HUDEP-2 (cell line): Measurements from ENCODE around the gene PDZD7.

Source experiments
- DNase-seq, 76 experiments: peaks; one replicate each; lab custom pipeline; 2025; ENCODE audit not compliant: unreplicated experiment in 76 of 76; lab: John Stamatoyannopoulos, UW

The PDZD7 gene

DNA sequence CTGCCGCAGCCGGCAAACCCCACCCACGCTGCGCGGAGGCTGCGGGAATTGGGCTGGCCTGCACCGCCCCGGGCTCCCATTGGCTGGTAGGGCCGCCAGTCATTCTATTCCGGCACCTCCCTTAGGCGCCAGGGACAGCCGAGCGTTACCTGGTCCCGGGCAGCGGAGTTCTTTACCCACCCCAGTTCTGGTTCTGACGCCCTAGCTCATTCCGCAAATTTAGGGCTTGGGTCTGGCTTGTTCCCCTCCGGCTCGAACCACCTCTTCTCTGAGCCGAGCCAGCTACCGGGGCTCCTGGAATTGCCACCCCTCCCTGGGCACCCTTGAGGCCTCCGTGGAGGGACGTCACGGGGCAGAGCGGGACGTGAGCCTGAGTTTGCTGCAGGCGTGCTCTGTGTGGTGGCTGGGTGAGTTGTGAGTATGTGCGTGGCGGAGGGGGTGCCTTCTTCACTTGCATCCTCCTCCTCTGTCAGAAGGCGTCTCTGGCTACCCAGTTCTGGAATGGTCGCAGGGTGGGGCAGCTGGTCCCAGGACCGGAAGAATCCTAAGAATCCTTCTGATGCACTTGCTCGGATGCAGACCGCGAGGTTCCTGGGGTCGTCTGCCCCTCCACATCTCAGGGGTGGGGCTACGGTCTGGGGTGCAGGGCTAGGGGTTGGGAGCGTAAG lies at the start of gene PDZD7, which contains the start of gene SFXN3:
Gene PDZD7, minus strand, starts transcription at position 2 of the 668 bp plus-strand sequence. CDS start 910 bp downstream, outside the sequence.
Gene SFXN3, plus strand, starts transcription at position 107 of the 668 bp plus-strand sequence. CDS start 3,461 bp downstream, outside the sequence.
- DNase-seq: peak in 74 of 76 experiments; percentile 58 to 95 (median 88)

DNA sequence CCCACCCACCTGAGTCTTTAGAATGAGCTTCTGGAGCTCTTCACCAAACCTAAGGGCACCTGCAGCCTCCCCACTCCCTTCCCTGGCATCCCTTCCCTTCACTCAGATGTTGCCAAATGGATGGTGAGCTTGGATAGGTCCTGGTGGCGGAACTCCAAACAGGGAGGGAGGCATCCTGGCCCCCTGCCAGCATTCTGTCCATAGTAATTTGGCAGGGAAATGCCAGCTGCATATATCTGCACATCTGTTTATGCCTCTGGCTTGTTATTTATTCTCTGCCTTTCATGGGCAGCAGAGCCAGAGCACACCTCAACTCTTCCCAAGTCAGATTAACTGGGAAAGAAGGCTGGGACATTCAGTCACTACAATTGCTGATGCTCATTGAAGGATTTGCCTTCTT lies 48.9 kb upstream of the PDZD7 start:
- no peak for DNase-seq

DNA sequence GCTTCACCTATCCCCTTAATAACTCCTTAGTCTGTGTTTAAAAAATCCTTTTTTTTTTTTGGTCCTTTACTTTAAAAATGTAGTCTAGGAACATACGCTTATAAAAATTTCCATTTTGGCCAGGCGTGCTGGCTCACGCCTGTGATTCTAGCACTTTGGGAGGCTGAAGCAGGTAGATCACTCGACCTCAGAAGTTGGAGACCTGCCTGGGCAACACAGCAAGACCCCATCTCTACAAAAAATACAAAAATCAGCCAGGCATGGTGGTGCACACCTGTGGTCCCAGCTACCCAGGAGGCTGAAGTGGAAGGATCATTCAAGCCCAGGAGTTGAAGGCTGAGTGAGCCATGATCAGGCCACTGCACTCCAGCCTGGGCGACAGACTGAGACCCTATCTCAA lies 45.7 kb upstream of the PDZD7 start:
- DNase-seq: no peak

DNA sequence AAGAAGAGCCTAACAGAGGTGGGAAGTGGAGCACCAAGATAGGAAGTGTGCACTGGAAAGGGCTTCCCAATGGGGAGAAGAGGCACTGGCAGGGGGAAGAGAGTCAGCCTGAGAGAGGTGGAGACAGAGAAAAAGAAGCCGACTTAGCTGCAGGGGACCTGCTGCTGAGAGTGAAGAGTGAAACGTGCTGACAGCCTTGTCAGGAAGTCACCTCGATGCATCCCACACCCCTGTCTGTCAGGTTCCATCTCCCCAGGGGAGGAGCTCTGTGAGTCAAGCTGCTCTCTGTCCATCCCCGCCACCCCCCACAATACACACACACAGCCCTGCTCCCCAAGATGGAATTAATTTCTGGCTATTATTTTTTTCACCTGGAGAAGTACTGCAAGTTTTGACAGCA lies 44.8 kb upstream of the PDZD7 start:
- DNase-seq: no peak

DNA sequence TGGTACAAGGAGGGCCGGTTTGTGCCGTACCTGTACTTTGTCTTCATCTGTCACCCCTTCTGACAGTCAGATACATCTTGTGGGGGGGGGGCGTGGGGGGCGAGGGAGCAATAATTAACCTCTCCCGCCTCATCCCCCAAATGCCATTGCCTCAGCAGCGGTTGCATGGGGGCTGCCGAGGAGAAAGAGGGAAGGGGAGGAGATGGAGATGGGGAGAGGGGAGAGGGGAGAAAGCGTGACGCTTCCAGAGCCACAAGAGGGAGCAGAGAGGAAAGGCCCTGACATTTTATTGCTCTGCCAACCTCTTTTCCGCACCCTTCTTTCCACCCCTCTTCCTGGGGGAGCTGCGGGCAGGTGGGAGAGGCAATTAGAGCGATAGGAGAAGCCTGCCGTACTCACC lies 42.7 kb upstream of the PDZD7 start:
- DNase-seq: no peak

DNA sequence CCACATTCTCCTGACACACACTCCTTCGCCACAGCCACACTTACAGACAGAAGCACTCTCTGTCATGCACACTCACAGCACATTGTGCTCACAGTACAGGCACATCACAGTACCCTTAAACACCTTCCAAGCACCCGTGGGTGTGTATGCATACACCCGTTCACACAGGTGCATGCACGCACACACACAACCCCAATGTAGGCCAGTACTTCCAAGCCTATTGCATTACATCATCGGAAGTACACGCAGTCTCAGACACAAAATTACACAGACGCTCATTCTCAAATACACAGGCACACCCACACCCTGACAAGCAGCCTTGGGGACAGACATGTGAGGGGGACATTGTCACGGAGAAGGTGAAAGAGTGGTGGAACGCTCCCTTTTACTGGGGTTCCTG lies 42.0 kb upstream of the PDZD7 start:
- no peak for DNase-seq

DNA sequence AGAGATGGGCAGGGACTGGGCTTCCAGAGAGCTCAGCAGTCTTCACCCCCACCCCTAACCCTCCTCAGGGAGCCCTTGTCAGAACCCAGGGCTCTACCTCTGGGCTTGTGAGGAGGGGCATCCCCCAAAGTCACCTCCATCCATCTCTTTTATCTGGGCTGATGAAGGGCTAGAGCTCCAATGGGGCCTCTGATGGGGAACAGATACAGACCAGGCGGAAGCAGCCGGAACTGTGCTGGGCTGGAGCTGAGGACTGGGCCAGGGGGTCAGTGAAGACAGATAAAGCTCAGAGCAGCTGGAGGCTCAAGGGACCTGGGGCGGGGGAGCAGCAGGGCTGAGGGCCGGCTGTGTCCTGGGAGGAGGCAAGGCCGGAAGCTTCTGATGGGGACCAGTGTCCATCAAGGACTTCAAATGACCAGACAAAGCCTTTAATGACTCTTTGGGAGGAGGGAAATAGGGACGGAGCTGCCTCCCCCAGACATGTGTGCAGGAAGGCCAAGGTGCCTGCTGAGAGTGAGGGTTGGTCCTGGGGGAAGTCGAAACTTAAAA lies 41.0 kb upstream of the PDZD7 start:
- no peak for DNase-seq

DNA sequence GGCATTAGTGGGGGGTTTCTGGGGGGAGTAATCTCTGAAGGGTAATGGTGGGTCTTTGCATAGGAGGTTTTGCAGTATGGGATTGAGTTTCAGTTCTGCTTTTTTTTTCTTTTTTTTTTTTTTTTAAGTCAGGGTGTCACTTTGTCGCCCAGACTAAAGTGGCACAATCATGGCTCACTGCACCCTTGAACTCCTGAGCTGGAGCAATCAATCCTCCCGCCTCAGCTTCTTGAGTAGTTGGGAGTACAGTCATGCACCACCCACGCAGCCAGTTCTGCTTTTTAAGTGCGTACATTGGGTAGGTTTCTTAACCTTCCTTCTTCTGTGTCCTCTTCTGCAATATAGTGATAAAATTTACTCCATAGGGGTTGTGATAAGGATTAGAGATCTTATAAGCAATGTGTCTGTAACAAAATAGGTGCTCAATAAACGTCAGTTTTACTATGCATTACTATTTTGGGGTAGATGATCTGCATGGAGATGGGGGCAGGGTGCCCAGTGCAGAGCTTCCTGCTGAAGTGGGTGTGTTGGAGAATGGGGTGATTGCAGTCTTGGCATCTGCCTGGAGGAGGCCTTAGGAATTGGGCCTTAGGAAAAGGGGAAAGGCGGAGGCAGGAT lies 40.4 kb upstream of the PDZD7 start:
- peak in 39 of 76 experiments; percentile 2 to 71 (median 35) for DNase-seq

DNA sequence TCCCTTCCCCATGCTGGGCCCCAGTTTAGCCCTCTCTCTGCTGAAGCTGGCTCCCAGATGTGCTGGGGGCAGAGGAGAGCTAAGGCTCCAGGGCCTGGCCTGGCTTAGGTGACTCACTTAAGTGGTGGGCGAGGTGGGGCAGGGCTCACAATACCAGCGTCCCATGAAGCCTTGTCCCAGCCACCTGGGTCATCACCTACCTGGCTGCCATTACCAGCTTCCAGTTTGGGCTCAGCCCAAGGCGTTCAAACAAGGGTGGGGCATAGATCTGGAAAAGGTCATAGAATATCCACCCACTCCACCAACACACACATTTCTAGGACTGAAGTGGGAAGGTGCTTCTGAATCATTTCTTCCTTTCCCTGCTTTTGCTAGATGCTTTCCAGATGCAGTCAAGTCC lies 39.2 kb upstream of the PDZD7 start:
- DNase-seq: no peak

DNA sequence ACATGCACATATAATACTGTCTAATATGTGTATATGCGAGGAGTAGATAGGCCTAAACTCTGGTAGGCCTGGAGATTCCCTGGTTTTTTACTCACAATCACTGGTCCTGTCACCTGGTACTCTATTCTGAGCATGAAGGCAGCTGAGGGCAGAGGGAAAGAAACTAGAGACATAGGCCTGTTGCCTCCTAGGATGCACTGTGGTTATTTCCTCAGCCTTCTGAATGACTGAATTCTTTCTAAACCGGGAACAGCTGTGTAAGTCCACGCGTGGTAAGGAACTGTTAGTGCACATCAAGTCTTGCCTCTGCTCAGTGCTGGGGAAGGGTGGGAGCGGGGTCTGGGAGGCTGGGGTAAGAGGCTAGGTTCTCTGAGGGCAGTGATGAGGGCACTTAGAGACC lies 38.5 kb upstream of the PDZD7 start:
- no peak for DNase-seq

DNA sequence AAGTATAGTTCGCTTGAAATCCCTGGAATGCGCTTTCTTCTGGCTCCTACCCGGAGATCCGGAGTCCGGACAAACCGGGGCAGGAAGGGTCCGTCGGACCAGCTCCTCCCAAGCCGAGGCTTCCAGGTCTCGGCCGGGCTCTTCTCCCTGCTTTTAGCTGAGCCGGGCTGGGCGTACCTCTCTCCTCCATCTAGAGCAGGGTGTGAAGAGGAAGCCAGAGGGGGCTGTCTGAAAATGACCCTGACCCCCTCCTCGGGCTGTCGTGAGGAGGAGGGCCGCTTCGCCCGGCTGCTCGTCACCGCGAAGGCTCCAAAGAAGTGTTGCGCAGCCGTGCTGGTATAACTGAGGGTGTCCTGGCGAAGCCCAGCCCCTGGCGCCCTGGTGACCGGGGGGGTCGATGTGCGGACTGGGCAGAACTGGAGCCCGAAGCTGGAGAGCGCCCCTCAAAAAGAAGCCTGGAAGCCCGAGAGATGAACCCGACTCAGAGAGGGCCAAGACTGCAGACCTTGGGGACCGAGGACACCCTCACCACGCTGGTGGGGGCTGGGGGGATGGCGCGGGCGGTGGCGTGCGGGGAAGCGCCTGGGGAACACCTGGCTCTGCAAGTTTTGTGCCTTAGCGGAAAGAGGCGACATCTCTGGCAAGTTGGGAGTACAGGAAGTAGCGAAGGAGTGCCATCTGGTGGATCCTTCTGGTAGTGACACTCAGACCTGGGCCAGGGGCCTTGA lies 36.6 kb upstream of the PDZD7 start:
- peak in 73 of 76 experiments; percentile 20 to 85 (median 70) for DNase-seq

DNA sequence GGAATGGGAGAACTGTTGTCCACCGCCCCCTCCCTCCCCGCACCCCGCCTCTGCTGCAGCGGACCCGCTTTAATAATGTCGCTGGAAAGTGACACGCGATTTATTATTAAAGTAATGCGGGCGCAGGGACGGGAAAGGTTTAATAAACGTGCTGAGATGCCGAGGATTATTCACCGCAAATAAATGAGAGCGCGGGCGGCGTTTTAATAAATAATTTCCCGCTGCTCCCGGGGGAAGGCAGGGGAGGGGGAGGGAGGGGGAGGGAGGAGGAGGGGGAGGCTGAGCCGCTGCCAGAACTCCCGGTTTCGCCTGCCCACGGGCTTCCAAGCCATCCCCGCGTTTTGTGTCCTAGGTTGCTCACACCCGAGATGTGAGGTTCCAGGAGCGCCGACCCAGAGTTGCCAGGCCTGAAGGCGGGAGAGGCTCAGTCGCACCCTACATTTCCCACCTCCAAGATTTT lies 36.0 kb upstream of the PDZD7 start:
- DNase-seq: peak in 5 of 76 experiments; percentile 30 to 47 (median 40)

DNA sequence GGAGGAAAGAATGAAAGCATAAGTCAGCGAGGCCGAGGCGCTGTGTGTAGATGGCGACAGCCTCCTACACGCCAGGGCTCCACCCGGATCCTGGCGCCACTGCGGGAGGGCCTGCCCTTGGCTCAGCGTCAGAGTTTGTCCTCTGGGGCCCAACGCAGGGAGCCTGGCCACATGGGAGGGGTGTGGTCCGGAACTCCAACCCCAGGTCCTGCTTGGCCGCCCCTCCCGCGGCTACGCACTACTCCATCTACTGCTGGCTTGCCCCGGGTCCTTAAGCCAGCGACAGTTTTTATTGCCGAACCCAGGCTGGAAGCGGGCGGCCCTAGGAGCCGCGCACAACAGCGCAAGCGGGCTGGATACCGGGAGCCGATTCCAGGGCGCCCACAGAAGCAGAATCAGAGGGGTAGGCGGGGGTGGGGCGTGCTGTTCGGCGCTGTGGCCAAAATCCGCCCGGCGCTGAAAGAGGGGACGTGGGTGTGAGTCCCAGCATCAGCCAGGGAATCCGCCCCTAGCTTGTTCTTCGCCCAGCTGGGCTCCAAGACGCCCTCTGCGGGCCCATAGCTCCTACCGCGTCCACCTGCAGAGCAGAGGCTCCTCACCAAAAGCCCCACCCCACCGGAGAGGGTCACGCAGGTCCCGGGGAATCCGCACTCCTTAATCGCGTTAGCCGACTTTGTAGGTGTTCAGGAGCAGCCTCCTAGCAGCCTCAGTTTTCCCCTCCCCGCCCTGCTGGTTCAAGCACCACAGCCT lies 35.4 kb upstream of the PDZD7 start:
- DNase-seq: peak in 74 of 76 experiments; percentile 58 to 93 (median 87)

DNA sequence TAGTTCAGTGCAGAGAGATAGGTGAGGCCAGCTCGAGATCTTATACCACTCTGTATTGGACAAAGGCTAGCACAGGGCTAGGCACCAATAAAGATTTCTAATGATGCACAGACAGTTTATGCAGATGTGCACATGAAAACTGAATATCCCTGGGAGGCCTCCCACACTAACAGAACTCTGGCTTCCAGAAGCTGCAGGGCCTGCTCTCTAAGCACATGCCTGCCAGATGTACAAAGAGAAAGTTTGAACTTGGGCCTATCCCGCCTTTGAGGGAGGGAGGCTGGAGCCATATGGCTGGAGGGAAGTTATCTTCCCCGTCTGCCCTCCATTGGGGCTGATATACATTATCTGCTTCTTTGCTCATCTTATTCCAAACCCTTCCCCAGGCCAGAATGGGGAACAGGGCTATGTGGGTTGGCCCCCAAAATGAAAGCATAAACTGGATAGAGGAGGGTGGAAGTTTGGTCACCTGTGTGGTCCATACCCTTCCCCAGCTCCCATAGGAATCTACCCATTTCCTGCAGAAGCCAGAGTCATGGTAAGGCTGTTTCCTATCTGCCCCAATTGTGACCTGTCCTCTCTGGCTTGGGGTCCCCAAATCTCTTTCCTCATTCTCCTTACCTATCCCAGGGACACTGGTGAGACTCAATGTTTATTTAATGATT lies 34.7 kb upstream of the PDZD7 start:
- peak in 13 of 76 experiments; percentile 4 to 75 (median 27) for DNase-seq

DNA sequence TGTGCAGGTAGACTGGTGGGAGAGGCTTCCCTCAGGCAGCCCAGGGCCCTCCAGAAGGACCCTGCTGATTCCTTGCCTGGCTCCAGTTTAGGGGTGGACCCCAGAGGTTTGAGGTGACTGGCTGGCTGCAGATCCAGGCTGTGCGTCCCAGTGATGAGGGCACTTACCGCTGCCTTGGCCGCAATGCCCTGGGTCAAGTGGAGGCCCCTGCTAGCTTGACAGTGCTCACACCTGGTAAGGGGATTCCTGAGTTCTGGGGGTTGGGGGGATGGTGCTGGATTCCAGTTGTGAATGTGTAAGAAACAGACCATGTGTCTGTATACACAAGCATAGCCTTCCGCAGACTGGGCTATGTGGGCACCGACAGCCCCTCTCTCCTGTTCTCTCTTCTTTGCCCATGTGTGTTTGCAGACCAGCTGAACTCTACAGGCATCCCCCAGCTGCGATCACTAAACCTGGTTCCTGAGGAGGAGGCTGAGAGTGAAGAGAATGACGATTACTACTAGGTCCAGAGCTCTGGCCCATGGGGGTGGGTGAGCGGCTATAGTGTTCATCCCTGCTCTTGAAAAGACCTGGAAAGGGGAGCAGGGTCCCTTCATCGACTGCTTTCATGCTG lies 33.6 kb upstream of the PDZD7 start:
- DNase-seq: peak in 1 of 76 experiments; percentile 22

DNA sequence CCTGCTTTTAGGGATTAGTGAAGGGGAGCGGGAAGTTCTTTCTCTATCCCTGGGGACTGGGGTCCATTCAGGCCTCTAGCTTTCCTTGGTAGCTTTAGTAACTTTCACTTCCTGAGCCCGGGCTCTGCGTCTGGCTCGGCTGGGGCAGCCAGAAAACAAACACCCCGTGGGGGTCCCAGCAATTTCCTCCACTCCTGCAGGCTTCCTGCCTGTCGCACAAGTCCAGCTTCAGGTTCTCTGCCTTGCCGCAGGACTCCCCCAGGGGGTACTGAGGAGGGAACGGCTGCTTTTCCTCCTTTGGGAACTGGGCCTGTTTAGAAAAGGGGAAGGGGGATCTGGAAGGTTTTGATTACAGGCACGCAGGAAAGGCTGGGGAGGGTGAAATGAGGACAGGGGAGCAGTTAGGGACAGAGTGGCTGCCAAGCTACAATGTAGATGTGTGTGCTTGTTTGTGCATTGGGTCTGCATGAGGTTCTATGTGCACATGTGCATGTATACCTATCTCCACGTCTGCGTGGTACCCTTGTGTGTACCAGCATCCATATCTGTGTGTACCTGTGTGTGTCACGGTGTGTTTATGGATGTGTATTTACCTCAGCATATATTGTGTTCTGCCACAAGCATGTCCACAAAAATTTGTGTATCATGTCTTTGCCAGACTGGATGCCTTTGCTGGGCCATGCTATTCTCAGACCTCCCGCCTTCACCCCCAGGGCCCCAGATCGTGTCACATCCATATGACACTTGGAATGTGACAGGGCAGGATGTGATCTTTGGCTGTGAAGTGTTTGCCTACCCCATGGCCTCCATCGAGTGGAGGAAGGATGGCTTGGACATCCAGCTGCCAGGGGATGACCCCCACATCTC lies 32.9 kb upstream of the PDZD7 start:
- peak in 3 of 76 experiments; percentile 37 to 41 (median 39) for DNase-seq

DNA sequence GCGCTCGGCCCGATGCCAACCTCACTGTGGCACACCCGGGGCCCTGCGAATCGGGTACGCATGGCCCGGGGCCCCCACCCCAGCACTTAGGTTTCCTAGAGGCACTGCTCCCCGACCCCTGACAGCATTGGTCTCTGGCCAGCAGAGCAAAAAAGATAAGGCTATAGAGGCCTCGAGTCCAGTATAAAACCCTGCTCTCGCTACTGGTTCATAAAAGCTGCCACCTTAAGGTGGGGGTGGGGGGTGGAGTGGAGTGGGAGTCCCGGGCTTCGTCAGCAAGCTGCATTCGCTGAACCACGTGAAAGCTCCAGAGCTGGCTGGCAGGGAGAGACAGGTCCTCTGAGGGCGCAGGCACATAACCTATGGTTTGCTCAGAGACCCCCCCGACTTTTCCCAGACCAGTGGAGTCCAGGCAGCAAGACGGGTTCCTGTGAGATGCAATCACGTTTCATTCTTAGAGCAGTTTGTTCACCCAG lies 32.2 kb upstream of the PDZD7 start:
- peak in 73 of 76 experiments; percentile 59 to 98 (median 89) for DNase-seq
